Measurements from ENCODE around the gene PHACTR2.
"Not testable (repeated sequence)": the region's sequence is repeated elsewhere in the genome, so short reads cannot be mapped to it uniquely, and the experiment has no call there.

GRCh38 chr6:143669483-143669882 lies 8.3 kb upstream of the PHACTR2 start:
- TF ChIP-seq CTCF (IDR thresholded peaks at IDR 0.05); ZFX (IDR thresholded peaks at IDR 0.05; ENCODE audit: borderline replicate concordance): not testable (repeated sequence)

Measured in 22Rv1 (cell line).